Endodermal cell (in vitro differentiated cells): Measurements from ENCODE around the gene TIGD1. TPM values are rescaled to one million over a fixed set of nuclear protein-coding genes. Genes with fewer than 3 reads are reported as not detected.
A peak's percentile ranks its signal among the peaks of the same experiment; 100 is the strongest.

Experiments used
- DNase-seq: peaks from one replicate; pipeline ENCODE4 v3.0.0-alpha.2; 2017
- H3K27ac ChIP-seq: 2 replicates; pipeline ENCODE4 v1.5.1; 2013; ENCODE audit warnings: mild to moderate bottlenecking, low read depth, low read length, moderate library complexity
- H3K27me3 ChIP-seq: 2 replicates; pipeline ENCODE4 v1.6.1; 2013; ENCODE audit warnings: mild to moderate bottlenecking, low read length, moderate library complexity; ENCODE audit not compliant: insufficient read depth, control insufficient read depth, poor library complexity, severe bottlenecking
- H3K36me3 ChIP-seq: 2 replicates; pipeline ENCODE4 v1.7.0; 2013; ENCODE audit warnings: mild to moderate bottlenecking, low read length, moderate library complexity; ENCODE audit not compliant: control insufficient read depth, insufficient read depth
- H3K4me1 ChIP-seq: one replicate; pipeline ENCODE4 v1.7.0; 2013; ENCODE audit warnings: low read length; ENCODE audit not compliant: control insufficient read depth, insufficient read depth
- H3K4me3 ChIP-seq: 2 replicates; pipeline ENCODE4 v1.5.1; 2013; ENCODE audit warnings: mild to moderate bottlenecking, low read length, moderate library complexity
- H3K9ac ChIP-seq: 2 replicates; pipeline ENCODE4 v1.6.1; 2013; ENCODE audit warnings: mild to moderate bottlenecking, low read length, moderate library complexity; ENCODE audit not compliant: poor library complexity, severe bottlenecking; ENCODE audit errors: extremely low read depth
- H3K9me3 ChIP-seq: 2 replicates; pipeline ENCODE4 v1.6.1; 2013; ENCODE audit warnings: mild to moderate bottlenecking, low read length, moderate library complexity; ENCODE audit not compliant: control insufficient read depth
- H3K27ac Mint-ChIP-seq: 2 replicates; pipeline ENCODE4 v1.8.0; 2020; ENCODE audit warnings: mixed read lengths
- H3K27me3 Mint-ChIP-seq: 2 replicates; pipeline ENCODE4 v1.8.0; 2021; ENCODE audit warnings: mild to moderate bottlenecking, mixed read lengths; ENCODE audit not compliant: insufficient read depth
- H3K36me3 Mint-ChIP-seq: 2 replicates; pipeline ENCODE4 v1.8.0; 2020; ENCODE audit warnings: low read depth, mixed read lengths
- H3K4me1 Mint-ChIP-seq: 2 replicates; pipeline ENCODE4 v1.8.0; 2020; ENCODE audit warnings: mixed read lengths
- H3K4me3 Mint-ChIP-seq: 2 replicates; pipeline ENCODE4 v1.8.0; 2020; ENCODE audit warnings: mild to moderate bottlenecking, moderate library complexity, mixed read lengths
- H3K9me3 Mint-ChIP-seq: 2 replicates; pipeline ENCODE4 v1.8.0; 2020; ENCODE audit warnings: mild to moderate bottlenecking, mixed read lengths
- CTCF ChIP-seq: fragments of 200-600 bp; sonication (generic); conservative IDR thresholded peaks from 2 replicates; pipeline ENCODE4 v1.5.0; 2021; ENCODE audit warnings: antibody characterized with exemption, mild to moderate bottlenecking
- whole genome bisulfite sequencing, 2 experiments: methylation state at CpG; one replicate each; pipeline versions ENCODE4 v1.1.5 to v1.1.7; 2013; ENCODE audit warnings: missing lambda C conversion rate in 2 of 2, mixed read lengths in 1 of 2; ENCODE audit not compliant: insufficient coverage in 1 of 2, insufficient read length in 1 of 2; 5-methylcytosine and 5-hydroxymethylcytosine counted together
- total RNA-seq, 2 donors: library from RNA; stranded (reverse); fragmentation: NEBNext Ultra II Directional in 1 of 2; extraction: Animal tissue kit (Norgen Biotek cat#: 25700) in 1 of 2; gene quantifications; 2 replicates in 1 of 2; 3 replicates in 1 of 2; pipeline ENCODE4 v1.2.1, GENCODE V29; 2021

TIGD1 gene
- total RNA-seq, 2 donors from 2014 or later = 6.5 to 6.7 TPM

GRCh38 chr2:232521959-232522622 is 28.3 kb downstream of the TIGD1 start:
- DNase-seq = peak; percentile 85
- Mint-ChIP-seq H3K36me3 (no peaks in the 10 kb centered on the region), H3K27ac (no peak overlapping the region), H3K9me3 (no peaks in the 10 kb centered on the region), H3K4me1 (no peaks in the 10 kb centered on the region), H3K4me3 (no peak overlapping the region), H3K27me3 (peaks cover 45% of the 10 kb centered on the region)
- Histone ChIP-seq H3K9me3 (no peaks in the 10 kb centered on the region), H3K9ac (no peak overlapping the region), H3K36me3 (no peaks in the 10 kb centered on the region), H3K4me3 (no peak overlapping the region), H3K27ac (no peak overlapping the region), H3K27me3 (peaks cover 55% of the 10 kb centered on the region), H3K4me1 (no peaks in the 10 kb centered on the region)
- 10 to 14% methylated on average over 37 to 66 of the region's 66 CpGs for WGBS, 2 experiments
- TF ChIP-seq CTCF = peak; percentile 98

- no peak overlapping the region for H3K4me3 ChIP-seq
- DNase-seq = no peak
- no peak overlapping the region for H3K27ac Mint-ChIP-seq
- H3K4me1 Mint-ChIP-seq = peaks cover 3% of the 10 kb centered on the region
- H3K9me3 Mint-ChIP-seq = no peaks in the 10 kb centered on the region
- H3K9ac ChIP-seq = no peak overlapping the region
- H3K27me3 Mint-ChIP-seq = peaks cover 47% of the 10 kb centered on the region
- H3K36me3 ChIP-seq = no peaks in the 10 kb centered on the region
- H3K36me3 Mint-ChIP-seq = no peaks in the 10 kb centered on the region
- no peak for TF ChIP-seq CTCF
- H3K27ac ChIP-seq = no peak overlapping the region
- H3K4me3 Mint-ChIP-seq = no peak overlapping the region
- WGBS, 2 experiments = 88% methylated on average over 11 to 14 of the region's 14 CpGs
- no peaks in the 10 kb centered on the region for H3K4me1 ChIP-seq
- peaks cover 55% of the 10 kb centered on the region for H3K27me3 ChIP-seq
- no peaks in the 10 kb centered on the region for H3K9me3 ChIP-seq
Measured at GRCh38 chr2:232521098-232521497, 29.3 kb downstream of the TIGD1 start.

GRCh38 chr2:232520489-232520888 is 29.9 kb downstream of the TIGD1 start:
- H3K9ac ChIP-seq = no peak overlapping the region
- peaks cover 46% of the 10 kb centered on the region for H3K27me3 Mint-ChIP-seq
- no peaks in the 10 kb centered on the region for H3K36me3 ChIP-seq
- no peak for TF ChIP-seq CTCF
- H3K4me1 Mint-ChIP-seq = peaks cover 3% of the 10 kb centered on the region
- 87 to 100% methylated on average over 6 to 15 of the region's 15 CpGs for WGBS, 2 experiments
- H3K36me3 Mint-ChIP-seq = no peaks in the 10 kb centered on the region
- H3K4me3 ChIP-seq = no peak overlapping the region
- DNase-seq = peak; percentile 48
- H3K27ac ChIP-seq = no peak overlapping the region
- H3K9me3 ChIP-seq = no peaks in the 10 kb centered on the region
- peaks cover 55% of the 10 kb centered on the region for H3K27me3 ChIP-seq
- no peak overlapping the region for H3K27ac Mint-ChIP-seq
- no peaks in the 10 kb centered on the region for H3K4me1 ChIP-seq
- no peaks in the 10 kb centered on the region for H3K9me3 Mint-ChIP-seq
- no peak overlapping the region for H3K4me3 Mint-ChIP-seq
